ENCODE measurements around the gene HJURP.
"Not testable (repeated sequence)": the region's sequence is repeated elsewhere in the genome, so short reads cannot be mapped to it uniquely, and the experiment has no call there.

HJURP gene

GRCh38 chr2:233854241-233854981 lies at the start of gene HJURP:
Gene HJURP, minus strand, starts transcription at chr2:233854535. Its CDS starts 35 bp downstream, at chr2:233854500.
- H3K27ac ChIP-seq: peak within 1 kb of the TSS; percentile 55
- peak; percentile 70 for DNase-seq (ENCODE audit: low read depth, low spot score)

- no peak for DNase-seq (ENCODE audit: low read depth, low spot score)
- no peak overlapping the region for H3K27ac ChIP-seq
These were observed 47.5 kb upstream of the HJURP start for GRCh38 chr2:233901884-233902283.

- no peak for DNase-seq (ENCODE audit: low read depth, low spot score)
These were observed 47.0 kb upstream of the HJURP start for GRCh38 chr2:233901367-233901766.

GRCh38 chr2:233896253-233896652 lies 41.9 kb upstream of the HJURP start:
- not testable (repeated sequence) for DNase-seq (ENCODE audit: low read depth, low spot score); H3K27ac ChIP-seq

More at GRCh38 chr2:233901367-233901766, 47.0 kb upstream of the HJURP start:
- no peak overlapping the region for H3K27ac ChIP-seq

GRCh38 chr2:233892793-233893192 lies 38.5 kb upstream of the HJURP start:
- H3K27ac ChIP-seq: no peak overlapping the region
- DNase-seq (ENCODE audit: low read depth, low spot score): no peak

GRCh38 chr2:233882353-233882752 lies 28.0 kb upstream of the HJURP start:
- DNase-seq (ENCODE audit: low read depth, low spot score): no peak
- H3K27ac ChIP-seq: no peak overlapping the region

GRCh38 chr2:233872125-233872524 lies 17.8 kb upstream of the HJURP start:
- not testable (repeated sequence) for DNase-seq (ENCODE audit: low read depth, low spot score); H3K27ac ChIP-seq

- no peak overlapping the region for H3K27ac ChIP-seq
- DNase-seq (ENCODE audit: low read depth, low spot score): no peak
These were observed 17.1 kb upstream of the HJURP start for GRCh38 chr2:233871432-233871831.

- no peak for DNase-seq (ENCODE audit: low read depth, low spot score)
- no peak within 1 kb of the TSS for H3K27ac ChIP-seq
These were observed 13.7 kb upstream of the HJURP start, which contains the start of gene MSL3B for GRCh38 chr2:233867993-233868532. Gene MSL3B, minus strand, starts transcription at chr2:233868386.

- H3K27ac ChIP-seq: no peak overlapping the region
- DNase-seq (ENCODE audit: low read depth, low spot score): no peak
These were observed 12.1 kb upstream of the HJURP start for GRCh38 chr2:233866479-233866878.

- no peak overlapping the region for H3K27ac ChIP-seq
- DNase-seq (ENCODE audit: low read depth, low spot score): no peak
These were observed 11.5 kb upstream of the HJURP start for GRCh38 chr2:233865838-233866237.

GRCh38 chr2:233862261-233862768 lies 8.0 kb upstream of the HJURP start:
- no peak for DNase-seq (ENCODE audit: low read depth, low spot score)

GRCh38 chr2:233858331-233858730 lies 4.0 kb upstream of the HJURP start:
- DNase-seq (ENCODE audit: low read depth, low spot score): no peak
- no peak overlapping the region for H3K27ac ChIP-seq

More at GRCh38 chr2:233862261-233862768, 8.0 kb upstream of the HJURP start:
- H3K27ac ChIP-seq: no peak overlapping the region

GRCh38 chr2:233857511-233858141 lies 3.3 kb upstream of the HJURP start:
- DNase-seq (ENCODE audit: low read depth, low spot score): no peak
- H3K27ac ChIP-seq: no peak overlapping the region

- no peak for DNase-seq (ENCODE audit: low read depth, low spot score)
- H3K27ac ChIP-seq: no peak overlapping the region
These were observed 1.8 kb upstream of the HJURP start for GRCh38 chr2:233856184-233856583.

- H3K27ac ChIP-seq: no peak overlapping the region
- no peak for DNase-seq (ENCODE audit: low read depth, low spot score)
These were observed 1.0 kb upstream of the HJURP start for GRCh38 chr2:233855345-233855744.

GRCh38 chr2:233853883-233854240 lies 473 bp downstream of the HJURP start:
- no peak overlapping the region for H3K27ac ChIP-seq
- no peak for DNase-seq (ENCODE audit: low read depth, low spot score)

- H3K27ac ChIP-seq: no peak overlapping the region
- DNase-seq (ENCODE audit: low read depth, low spot score): no peak
These were observed 982 bp downstream of the HJURP start for GRCh38 chr2:233853353-233853752.

GRCh38 chr2:233852056-233852455 lies 2.3 kb downstream of the HJURP start:
- H3K27ac ChIP-seq: no peak overlapping the region
- DNase-seq (ENCODE audit: low read depth, low spot score): no peak

- H3K27ac ChIP-seq: no peak overlapping the region
- no peak for DNase-seq (ENCODE audit: low read depth, low spot score)
These were observed 3.2 kb downstream of the HJURP start for GRCh38 chr2:233851169-233851568.

- no peak for DNase-seq (ENCODE audit: low read depth, low spot score)
- H3K27ac ChIP-seq: no peak overlapping the region
These were observed 3.6 kb downstream of the HJURP start for GRCh38 chr2:233850745-233851144.

Measured in epithelial cell of prostate (primary cell).